ENCODE measurements around the gene BCL10.

BCL10 gene

DNA sequence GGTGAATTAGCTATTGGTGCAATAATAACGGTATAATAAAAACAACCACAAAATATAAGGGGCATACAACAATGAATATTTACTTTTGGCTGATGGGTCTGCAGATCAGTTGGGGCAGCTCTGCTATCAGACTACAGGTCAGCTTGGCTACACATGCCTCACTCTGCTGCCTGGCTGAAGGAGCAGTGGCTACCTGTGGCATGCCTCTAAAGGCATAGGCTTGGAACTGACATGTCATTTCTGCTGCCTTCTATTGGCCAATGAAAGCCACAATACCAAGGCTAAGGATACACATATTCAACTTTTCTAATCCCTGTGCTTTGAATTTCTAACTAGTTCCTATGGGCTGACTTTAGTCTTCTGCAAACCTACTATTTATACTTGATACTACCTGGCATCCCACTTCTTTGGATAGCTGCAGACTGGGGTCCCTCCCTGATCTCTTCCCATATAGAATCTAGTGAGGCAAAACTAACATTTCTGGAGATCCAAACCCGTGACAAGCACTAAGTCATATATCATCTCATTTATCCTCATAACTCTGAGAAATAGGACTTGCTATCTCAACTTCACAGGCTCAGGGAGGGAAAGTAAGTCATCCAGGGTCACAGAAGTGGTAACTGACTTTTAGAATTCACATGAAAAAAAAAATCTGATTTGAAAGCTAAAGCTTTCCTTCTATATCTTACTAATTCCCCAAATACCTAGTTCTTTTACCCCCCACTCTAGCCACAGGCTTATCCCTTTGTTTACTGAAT is 56.4 kb downstream of the BCL10 start:
- no peak for DNase-seq

DNA sequence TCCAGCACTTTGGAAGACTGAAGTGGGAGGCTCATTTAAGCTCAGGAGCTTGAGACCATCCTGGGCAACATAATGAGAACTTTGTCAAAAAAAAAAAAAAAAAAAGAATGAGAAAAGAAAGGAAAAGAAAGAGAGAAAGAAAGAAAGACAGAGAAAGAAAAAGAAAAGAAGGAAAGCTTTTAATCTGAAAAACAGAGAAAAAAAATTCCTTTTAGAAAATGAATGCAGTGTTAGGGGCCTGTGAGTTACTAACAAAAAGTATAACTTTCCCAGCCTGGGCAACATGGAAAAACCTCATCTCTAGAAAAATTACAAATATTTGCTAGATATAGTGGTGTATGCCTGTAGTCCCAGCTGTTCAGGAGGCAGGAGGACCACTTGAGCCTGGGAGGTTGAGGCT is 59.7 kb downstream of the BCL10 start:
- DNase-seq: no peak

Measured in NCI-H2227 treated with DMSO at 0.1 percent for 48 hours (cell line).